NCI-H2107 treated with DMSO at 0.1 percent for 48 hours (cell line): ENCODE data around the gene JPT1.
"Not testable (repeated sequence)": the region's sequence is repeated elsewhere in the genome, so short reads cannot be mapped to it uniquely, and the experiment has no call there.

ENCODE experiments used
- DNase-seq: peaks from one replicate; lab custom pipeline; 2025; ENCODE audit not compliant: unreplicated experiment; lab: John Stamatoyannopoulos, UW

The JPT1 gene

GRCh38 chr17:75158480-75158879 is 4.2 kb upstream of the JPT1 start:
- not testable (repeated sequence) for DNase-seq

DNA sequence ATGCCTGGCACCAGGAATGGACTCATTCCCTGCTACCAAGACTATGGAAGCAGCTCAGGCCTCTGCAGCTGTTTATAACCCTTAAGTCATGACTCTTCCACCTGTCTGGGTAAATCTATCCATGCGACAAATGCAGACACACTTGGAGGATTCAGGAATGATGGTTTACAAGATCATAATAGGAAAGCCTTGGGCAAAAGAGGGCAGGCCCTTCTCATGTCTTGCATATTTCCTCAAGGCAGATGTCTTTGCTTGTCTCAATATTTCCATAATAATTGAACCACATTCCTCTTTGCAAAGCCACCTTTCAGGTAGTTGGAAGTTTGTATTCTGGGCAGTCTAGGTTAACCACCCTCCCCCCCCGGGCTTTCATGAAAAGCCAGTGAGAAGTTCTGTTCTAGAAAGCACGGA is 884 bp upstream of the JPT1 start:
- DNase-seq, result no peak

DNA sequence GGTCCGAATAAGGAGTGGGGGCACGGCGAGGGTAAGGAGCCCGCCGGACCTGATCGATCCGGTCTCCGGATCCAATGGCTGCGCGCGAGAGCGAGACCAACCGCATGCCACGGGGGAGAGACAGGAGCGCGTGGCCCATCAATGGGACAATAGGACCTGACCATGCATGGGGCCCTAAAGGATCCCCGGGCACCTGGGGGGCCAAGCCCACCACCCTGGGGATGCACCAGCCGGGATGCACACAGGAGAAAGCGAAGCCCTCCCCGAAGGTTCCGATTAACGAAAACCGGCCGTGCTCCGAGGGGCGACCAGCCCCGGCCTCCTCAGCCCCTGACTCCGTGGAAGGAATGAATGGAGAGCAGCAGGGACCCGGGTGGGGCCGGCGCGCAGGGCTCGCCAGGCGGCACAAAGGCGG is 525 bp downstream of the JPT1 start:
- DNase-seq, result no peak

DNA sequence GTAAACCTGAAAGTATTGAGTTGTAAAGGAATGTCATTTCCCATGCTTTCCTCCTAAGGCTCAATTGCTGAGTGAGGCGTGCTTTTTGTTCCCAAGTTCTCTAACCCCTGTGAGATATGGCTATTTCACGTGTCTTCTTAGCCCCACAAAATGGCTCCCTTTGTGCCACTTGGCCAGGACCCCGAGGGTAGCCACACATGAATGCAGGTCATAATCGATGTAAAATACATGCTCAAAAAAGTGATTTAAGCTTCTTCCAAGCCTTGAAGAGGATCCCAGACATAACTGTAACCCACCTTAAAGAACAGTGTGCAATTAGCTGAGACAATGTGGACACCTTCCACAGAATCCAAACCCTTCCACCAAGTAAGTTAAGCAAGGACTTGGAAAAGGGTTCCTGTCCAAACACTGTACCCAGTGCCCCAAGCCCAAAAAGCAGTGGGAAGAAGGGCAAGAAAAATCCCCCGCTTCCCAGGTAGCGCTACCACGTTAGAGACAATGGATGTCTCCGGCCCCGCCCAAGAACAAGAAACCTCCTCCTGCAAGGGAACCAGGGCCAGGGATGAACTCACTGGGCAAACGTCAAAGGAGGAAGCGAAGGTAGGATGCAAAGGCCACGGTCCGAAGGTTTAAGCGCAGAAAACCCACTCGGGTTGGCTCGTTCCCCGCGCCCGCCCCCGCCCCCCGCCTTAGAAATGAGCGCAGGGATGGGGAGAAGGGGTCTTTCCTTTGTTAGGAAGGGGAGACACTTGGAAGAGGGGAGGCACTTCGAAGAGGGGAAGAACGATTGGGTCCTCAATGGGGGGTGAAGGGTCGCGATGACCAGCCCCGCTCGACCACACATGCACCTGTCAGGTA is 1.2 kb downstream of the JPT1 start:
- DNase-seq, result peak; percentile 42

DNA sequence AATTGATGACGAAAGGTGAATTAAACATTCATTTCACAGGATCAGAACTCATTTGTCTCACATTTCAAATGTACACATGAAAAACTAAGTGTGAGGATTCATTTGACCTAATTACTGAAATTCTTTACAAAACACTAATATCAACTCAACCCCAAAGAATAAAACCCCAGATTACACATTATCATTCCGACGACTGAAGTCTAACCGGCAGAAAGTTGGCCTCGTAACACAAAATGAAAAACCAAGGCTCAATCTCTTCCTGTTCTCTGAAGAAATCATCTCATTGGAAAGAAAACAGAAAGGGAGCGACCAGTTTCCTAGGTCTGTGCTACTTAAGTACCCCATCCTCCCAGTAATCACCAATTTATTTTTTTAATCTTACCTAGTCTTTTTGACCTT is 1.8 kb downstream of the JPT1 start:
- no peak for DNase-seq

DNA sequence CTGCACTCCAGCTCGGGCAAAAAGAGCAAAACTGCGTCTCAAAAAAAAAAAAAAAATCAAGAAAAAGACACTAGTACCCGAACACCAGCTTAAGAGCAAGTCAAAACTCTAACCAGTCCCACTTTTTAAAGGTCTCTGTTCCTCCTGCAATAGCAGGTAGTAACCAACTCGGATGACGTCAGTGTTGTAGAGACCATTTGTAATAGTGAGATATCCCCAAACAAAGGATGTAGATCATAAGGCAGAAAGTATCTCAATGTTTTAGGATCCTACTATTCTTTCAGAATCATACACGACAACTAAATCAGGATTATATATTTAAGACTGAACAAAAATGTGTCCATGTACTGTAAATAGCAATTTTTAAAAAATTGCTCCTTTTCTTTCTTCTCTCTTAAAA is 2.4 kb downstream of the JPT1 start:
- DNase-seq, result peak; percentile 49

DNA sequence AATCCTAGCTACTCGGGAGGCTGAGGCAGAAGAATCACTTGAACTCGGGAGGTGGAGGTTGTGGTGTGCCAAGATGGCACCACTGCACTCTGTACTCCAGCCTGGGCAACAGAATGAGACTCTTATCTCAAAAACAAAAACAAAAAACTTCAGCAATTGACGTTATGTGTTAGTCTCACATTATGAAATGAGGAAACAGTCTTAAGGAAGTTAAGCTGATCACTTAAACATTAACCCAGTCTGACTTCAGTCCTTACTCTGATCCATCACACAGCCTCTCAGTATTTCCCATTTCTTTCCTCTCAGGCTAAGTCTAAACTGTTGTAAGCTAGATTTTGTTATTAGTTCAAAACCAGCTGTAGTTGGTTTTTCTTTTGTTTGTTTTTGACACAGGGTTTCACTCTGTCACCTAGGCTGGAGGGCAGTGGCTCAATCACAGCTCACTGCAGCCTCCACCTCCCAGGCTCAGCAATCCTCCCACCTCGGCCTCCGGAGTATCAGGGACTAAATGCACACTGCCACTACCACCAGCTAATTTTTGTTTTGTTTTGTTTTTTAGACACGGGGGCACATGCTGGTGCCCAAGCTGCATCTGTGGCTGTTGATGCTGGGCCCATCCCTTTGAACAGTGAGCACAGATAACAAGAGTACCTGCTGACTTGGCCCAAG is 6.3 kb downstream of the JPT1 start:
- no peak for DNase-seq

- no peak for DNase-seq
These were observed 7.7 kb downstream of the JPT1 start for GRCh38 chr17:75146592-75146991.

- DNase-seq, result no peak
These were observed 9.3 kb downstream of the JPT1 start for GRCh38 chr17:75144816-75145512.

GRCh38 chr17:75142236-75142971 is 11.9 kb downstream of the JPT1 start:
- DNase-seq, result no peak

DNA sequence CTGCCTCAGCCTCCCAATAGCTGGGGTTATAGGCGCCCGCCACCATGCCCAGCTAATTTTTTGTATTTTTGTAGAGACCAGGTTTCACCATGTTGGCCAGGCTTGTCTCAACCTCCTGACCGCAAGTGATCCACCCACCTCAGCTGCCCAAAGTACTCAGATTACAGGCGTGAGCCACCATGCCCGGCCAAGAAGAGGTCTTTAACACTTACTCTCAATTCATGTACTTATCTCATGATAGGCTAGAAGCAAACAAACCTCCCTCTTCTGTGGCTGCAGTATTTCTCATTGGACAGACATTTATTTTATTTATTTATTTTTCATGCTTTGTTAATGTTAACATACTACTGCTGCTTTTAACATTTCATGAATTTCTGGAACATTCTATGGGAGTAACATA is 15.8 kb downstream of the JPT1 start:
- DNase-seq, result no peak

GRCh38 chr17:75137762-75138161 is 16.6 kb downstream of the JPT1 start:
- DNase-seq, result not testable (repeated sequence)

GRCh38 chr17:75135946-75136345 is 18.4 kb downstream of the JPT1 start:
- DNase-seq, result no peak

GRCh38 chr17:75135452-75135851 is 18.9 kb downstream of the JPT1 start:
- DNase-seq, result no peak

DNA sequence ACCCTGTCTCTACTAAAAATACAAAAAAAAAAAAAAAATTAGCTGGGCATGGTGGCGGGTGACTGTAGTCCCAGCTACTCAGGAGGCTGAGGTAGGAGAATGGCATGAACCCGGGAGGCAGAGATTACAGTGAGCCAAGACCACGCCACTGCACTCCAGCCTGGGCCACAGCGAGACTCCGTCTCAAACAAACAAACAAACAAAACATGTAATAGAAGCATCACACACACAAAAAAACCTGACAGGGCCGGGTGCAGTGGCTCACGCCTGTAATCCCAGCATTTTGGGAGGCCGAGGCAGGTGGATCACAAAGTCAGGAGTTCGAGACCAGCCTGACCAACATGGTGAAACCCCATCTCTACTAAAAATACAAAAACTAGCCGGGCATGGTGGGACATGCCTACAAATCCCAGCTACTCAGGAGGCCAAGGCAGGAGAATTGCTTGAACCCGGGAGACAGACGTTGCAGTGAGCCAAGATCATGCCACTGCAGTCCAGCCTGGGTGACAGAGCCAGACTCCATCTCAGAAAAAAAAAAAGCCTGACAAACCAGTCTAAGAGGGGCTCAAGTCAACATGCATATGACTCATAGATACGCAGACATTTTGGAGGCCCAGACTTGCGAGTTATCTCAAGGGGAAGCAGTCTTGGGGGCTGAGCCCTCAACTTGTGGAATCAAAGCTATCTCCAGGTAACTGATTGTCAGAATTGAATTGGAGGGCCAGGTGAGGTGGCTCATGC is 20.5 kb downstream of the JPT1 start:
- DNase-seq, result not testable (repeated sequence)

- no peak for DNase-seq
These were observed 21.3 kb downstream of the JPT1 start for GRCh38 chr17:75133001-75133400.

GRCh38 chr17:75132018-75133000 is 22.0 kb downstream of the JPT1 start:
- DNase-seq, result not testable (repeated sequence)

GRCh38 chr17:75131278-75132017 is 22.9 kb downstream of the JPT1 start, which contains the start of gene NT5C:
TSS of gene NT5C (minus strand) at chr17:75131742. CDS start at chr17:75131707, 35 bp downstream.
- no peak for DNase-seq
